Skeletal muscle satellite cell (primary cell): ENCODE measurements around the gene HSPA12A.

ENCODE experiments used
- H3K27me3 ChIP-seq: 2 replicates; pipeline ENCODE4 v1.7.0; 2013; ENCODE audit warnings: low read length; ENCODE audit not compliant: control insufficient read depth, insufficient read depth
- H3K36me3 ChIP-seq: 2 replicates; pipeline ENCODE4 v1.7.0; 2013; ENCODE audit warnings: mild to moderate bottlenecking, control low read depth, low read length; ENCODE audit not compliant: insufficient read depth
- H3K4me1 ChIP-seq: 2 replicates; pipeline ENCODE4 v1.7.0; 2013; ENCODE audit warnings: low read length; ENCODE audit not compliant: control insufficient read depth, insufficient read depth
- H3K4me2 ChIP-seq: 2 replicates; pipeline ENCODE4 v1.7.0; 2013; ENCODE audit warnings: mild to moderate bottlenecking, low read length
- H3K4me3 ChIP-seq: 2 replicates; pipeline ENCODE4 v1.7.0; 2013; ENCODE audit warnings: low read length
- H3K9ac ChIP-seq: 2 replicates; pipeline ENCODE4 v1.7.0; 2013; ENCODE audit warnings: mild to moderate bottlenecking, low read depth, low read length, moderate library complexity
- H3K9me3 ChIP-seq: replicated peaks from 2 replicates; pipeline ENCODE4 v1.7.0; 2013; ENCODE audit warnings: mild to moderate bottlenecking, control low read depth, low read length

Gene HSPA12A

DNA sequence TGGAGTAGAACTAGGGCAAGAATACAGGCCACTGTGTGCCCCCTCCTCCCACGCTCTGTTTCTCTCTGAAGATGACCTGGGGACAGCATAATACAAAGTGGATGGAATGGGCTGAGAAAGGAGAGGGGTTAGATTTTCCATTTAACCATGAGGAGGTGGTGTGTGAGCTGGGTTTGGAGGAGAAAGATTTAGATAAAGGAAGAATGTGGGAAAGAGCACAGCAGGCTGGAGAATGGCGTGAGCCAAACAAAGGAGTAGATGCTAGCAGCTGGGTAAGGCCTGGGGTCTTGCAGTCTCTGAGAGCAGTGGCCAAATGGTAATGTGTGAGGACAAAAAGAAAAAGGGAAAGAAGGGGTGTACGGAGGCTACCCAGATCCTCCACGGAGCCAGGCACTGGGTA, 113.0 kb downstream of the HSPA12A start:
- Histone ChIP-seq H3K4me2 (no peak overlapping the region), H3K4me3 (no peak overlapping the region), H3K36me3 (no peaks in the 10 kb centered on the region), H3K4me1 (no peaks in the 10 kb centered on the region), H3K27me3 (peaks cover 13% of the 10 kb centered on the region), H3K9ac (no peak overlapping the region), H3K9me3 (no peaks in the 10 kb centered on the region)

DNA sequence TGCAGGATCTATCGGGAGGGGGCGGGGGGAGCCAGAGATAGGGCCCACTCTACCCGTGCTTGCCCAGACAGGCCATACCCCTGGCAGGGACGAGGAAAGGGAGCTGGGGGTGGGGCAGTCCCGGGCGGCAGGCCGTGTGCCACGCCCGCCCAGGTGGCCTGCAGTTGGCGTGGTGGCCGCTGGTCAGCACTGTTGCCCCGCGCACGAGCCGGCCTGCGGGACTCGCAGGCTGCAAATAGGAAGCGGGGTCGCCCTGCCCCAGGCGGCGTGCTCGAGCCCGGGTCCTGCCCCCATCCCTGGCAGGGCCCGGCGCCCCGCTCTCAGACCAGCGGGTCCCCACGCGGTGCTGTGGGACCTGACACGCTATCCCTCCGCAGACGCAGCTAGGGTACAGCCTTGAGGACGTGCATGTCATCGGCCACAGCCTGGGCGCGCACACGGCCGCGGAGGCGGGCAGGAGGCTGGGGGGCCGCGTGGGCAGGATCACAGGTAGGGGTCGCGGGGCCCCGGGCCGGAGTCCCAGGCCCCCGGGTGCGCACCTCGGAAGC, 114.9 kb downstream of the HSPA12A start:
- no peak overlapping the region for H3K4me3 ChIP-seq
- no peak overlapping the region for H3K9ac ChIP-seq
- peaks cover 13% of the 10 kb centered on the region for H3K27me3 ChIP-seq
- no peaks in the 10 kb centered on the region for H3K36me3 ChIP-seq
- no peaks in the 10 kb centered on the region for H3K4me1 ChIP-seq
- no peaks in the 10 kb centered on the region for H3K9me3 ChIP-seq
- H3K4me2 ChIP-seq, result peak overlapping the region; percentile 64

DNA sequence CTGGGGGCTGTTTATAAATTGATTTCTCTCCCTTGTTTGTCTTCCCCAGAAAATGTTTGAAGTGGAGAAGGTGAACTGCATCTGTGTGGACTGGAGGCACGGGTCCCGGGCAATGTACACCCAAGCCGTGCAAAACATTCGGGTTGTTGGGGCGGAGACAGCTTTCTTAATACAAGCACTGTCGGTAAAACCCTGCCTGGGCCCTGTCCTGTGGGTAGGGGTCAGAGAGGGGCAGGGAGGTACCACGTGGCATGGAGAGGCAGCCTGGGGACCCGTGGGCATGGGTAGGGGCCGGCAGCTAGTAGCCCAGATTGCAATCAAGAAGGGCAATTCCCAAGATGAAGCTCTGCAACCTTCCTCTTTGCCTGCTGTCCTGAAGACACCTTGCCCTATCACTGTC, 115.6 kb downstream of the HSPA12A start:
- no peaks in the 10 kb centered on the region for H3K36me3 ChIP-seq
- H3K9ac ChIP-seq, result no peak overlapping the region
- no peaks in the 10 kb centered on the region for H3K9me3 ChIP-seq
- H3K4me3 ChIP-seq, result no peak overlapping the region
- no peaks in the 10 kb centered on the region for H3K4me1 ChIP-seq
- peaks cover 13% of the 10 kb centered on the region for H3K27me3 ChIP-seq
- no peak overlapping the region for H3K4me2 ChIP-seq

DNA sequence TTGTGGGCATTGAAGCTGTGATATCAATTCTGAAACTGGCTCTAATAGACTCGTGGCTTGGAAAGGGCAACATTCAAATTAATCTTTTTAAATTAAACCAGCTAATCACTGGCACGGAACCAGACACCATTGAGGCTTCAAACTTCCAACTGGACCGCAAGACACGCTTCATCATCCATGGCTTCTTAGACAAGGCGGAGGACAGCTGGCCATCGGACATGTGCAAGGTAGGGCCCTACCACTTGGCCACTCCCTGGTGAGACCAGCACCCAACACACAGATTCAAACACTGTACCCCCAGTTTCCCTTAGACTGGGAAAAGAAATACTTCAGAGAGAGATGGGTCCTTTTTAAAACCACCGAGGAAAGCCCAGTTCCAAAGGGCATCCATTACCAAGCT, 116.5 kb downstream of the HSPA12A start:
- Histone ChIP-seq H3K4me3 (no peak overlapping the region), H3K36me3 (no peaks in the 10 kb centered on the region), H3K9ac (no peak overlapping the region), H3K9me3 (no peaks in the 10 kb centered on the region), H3K27me3 (peaks cover 13% of the 10 kb centered on the region), H3K4me1 (no peaks in the 10 kb centered on the region), H3K4me2 (no peak overlapping the region)

DNA sequence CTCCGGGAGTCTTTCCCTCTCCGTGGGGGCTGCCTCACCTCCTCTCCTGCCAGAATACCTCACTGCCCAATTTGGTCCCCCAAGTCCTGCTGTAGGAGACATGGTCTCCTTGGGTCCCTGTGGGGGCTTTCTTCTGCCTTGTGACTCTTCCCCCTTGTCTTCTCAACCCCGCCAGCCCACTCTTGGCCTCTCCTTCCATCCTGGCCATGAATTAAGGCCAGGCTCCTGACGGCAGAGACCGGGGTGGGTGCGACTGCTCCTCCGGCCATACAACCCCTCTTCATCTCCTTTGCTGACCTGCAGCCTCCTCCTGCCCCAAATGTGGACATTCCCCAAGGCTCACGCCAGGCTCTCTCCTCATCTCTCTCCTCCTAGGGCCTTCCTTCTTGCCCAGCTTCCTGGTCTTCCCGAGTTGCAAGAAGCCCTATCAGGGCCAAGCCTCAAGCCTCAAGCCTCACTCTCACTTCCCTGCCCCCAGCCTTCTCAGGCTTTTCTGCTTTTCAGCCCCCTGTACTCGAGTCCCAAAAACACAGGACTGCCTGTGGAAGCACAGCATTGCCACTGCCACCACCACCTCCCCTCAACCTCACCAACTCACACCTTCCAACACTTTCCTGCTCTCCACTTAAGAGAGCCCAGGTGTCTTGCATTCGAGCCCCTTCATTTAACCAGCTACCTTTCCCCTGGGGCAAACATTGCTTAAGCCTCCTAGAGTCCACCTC, 120.3 kb downstream of the HSPA12A start:
- Histone ChIP-seq H3K4me1 (no peaks in the 10 kb centered on the region), H3K36me3 (no peaks in the 10 kb centered on the region)

DNA sequence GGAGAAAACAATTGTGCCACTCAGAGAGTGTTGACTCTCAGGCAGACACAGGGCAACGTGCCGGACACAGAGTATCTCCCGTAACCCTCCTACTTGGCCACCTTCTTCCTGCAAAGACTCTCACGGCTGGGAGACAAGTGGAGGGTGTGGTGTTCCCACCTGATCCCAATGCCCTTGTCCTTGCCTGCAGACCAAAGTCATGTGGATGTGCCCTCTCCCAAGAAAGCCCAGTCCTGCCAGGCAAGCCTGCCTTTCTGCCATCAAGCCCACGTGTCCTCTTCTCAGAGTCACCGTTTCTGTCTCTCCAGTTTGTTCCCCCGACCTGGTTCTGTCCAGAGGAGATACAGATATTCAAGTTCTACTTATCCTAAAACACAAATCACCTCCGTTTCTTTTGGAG, 120.9 kb downstream of the HSPA12A start:
- Histone ChIP-seq H3K9me3 (no peaks in the 10 kb centered on the region), H3K4me1 (no peaks in the 10 kb centered on the region), H3K36me3 (no peaks in the 10 kb centered on the region), H3K9ac (no peak overlapping the region), H3K4me2 (no peak overlapping the region), H3K27me3 (peaks cover 3% of the 10 kb centered on the region), H3K4me3 (no peak overlapping the region)

More for the DNA sequence above, 120.3 kb downstream of the HSPA12A start:
- no peak overlapping the region for H3K4me3 ChIP-seq
- H3K9me3 ChIP-seq, result no peaks in the 10 kb centered on the region
- H3K27me3 ChIP-seq, result peaks cover 6% of the 10 kb centered on the region
- H3K9ac ChIP-seq, result no peak overlapping the region
- no peak overlapping the region for H3K4me2 ChIP-seq
